HepG2 (cell line): ENCODE data around the gene BCAS3. TPM values are rescaled to one million over a fixed set of nuclear protein-coding genes. Genes with fewer than 3 reads are reported as not detected.
A peak's percentile ranks its signal among the peaks of the same experiment; 100 is the strongest.

Source experiments
- CBX5 ChIP-seq: sonication (generic); formaldehyde crosslinking; IDR thresholded peaks from 2 replicates; pipeline ENCODE4 v1.4.0; 2020; ENCODE audit warnings: missing genetic modification reagents, borderline replicate concordance
- LCORL ChIP-seq, 2 experiments: fragments of 450-650 bp in 1 of 2; sonication (generic) in 1 of 2; formaldehyde crosslinking in 1 of 2; IDR thresholded peaks; 2 replicates each; pipeline versions ENCODE4 v1.5.0 to v1.6.1; 2017 to 2020; ENCODE audit warnings: antibody characterized with exemption in 1 of 2, missing genetic modification reagents in 1 of 2
- NR2F6 ChIP-seq, 2 experiments: IDR thresholded peaks; 2 replicates each; pipeline ENCODE4 v1.6.1; 2016; ENCODE audit warnings: antibody characterized with exemption in 1 of 2, mild to moderate bottlenecking in 1 of 2
- SIX1 ChIP-seq: sonication (generic); formaldehyde crosslinking; IDR thresholded peaks from 2 replicates; pipeline ENCODE4 v1.4.0; 2020; ENCODE audit warnings: missing genetic modification reagents, borderline replicate concordance
- polyA plus RNA-seq, 8 experiments: library from polyadenylated mRNA; depleted of rRNA in 3 of 8; stranded (reverse) in 7 of 8; unstranded in 1 of 8; fragments of >200 nt; fragmentation: Illumina TruSeq in 4 of 8; extraction: Trizol in 4 of 8; gene quantifications; 2 replicates each; pipeline versions ENCODE4 v1.2.1 to v1.2.3, GENCODE V29; 2011 to 2016; ENCODE audit warnings: low read depth in 4 of 8, missing spikeins in 1 of 8, mixed read lengths in 1 of 8; ENCODE audit not compliant: insufficient read depth in 1 of 8
- total RNA-seq, 5 experiments: library from RNA; depleted of rRNA; stranded (reverse); fragments of >200 nt; fragmentation: Illumina TruSeq; extraction: Trizol; gene quantifications; 2 replicates each; pipeline ENCODE4 v1.2.3, GENCODE V29; 2016; ENCODE audit warnings: low read depth in 1 of 5
- TF ChIP-seq, protein P1 (sequence below), 2 experiments: sonication (generic) in 1 of 2; formaldehyde crosslinking in 1 of 2; IDR thresholded peaks; 2 replicates each; pipeline versions ENCODE4 v1.6.1 to v1.9.0; 2014 to 2022; ENCODE audit warnings: antibody characterized with exemption in 1 of 2, borderline replicate concordance in 1 of 2, inconsistent platforms in 1 of 2, low read depth in 1 of 2, missing genetic modification reagents in 1 of 2
- TF ChIP-seq, protein P2 (sequence below): sonication (generic); formaldehyde crosslinking; IDR thresholded peaks from 2 replicates; pipeline ENCODE4 v1.4.0; 2020; ENCODE audit warnings: mild to moderate bottlenecking, missing genetic modification reagents, borderline replicate concordance
- TF ChIP-seq, protein P3 (sequence below): sonication (generic); formaldehyde crosslinking; IDR thresholded peaks from 2 replicates; pipeline ENCODE4 v1.5.1; 2020; ENCODE audit warnings: mild to moderate bottlenecking, missing genetic modification reagents, borderline replicate concordance
- TF ChIP-seq, protein P4 (sequence below): sonication (generic); formaldehyde crosslinking; IDR thresholded peaks from 2 replicates; pipeline ENCODE4 v1.4.0; 2020; ENCODE audit warnings: missing genetic modification reagents

BCAS3 gene
- total and polyA plus RNA-seq, 2 of the 13 experiments (the other 11 are each of a cell fraction or from before 2014, with no cell fraction given), result 10.7 to 11.2 TPM

DNA sequence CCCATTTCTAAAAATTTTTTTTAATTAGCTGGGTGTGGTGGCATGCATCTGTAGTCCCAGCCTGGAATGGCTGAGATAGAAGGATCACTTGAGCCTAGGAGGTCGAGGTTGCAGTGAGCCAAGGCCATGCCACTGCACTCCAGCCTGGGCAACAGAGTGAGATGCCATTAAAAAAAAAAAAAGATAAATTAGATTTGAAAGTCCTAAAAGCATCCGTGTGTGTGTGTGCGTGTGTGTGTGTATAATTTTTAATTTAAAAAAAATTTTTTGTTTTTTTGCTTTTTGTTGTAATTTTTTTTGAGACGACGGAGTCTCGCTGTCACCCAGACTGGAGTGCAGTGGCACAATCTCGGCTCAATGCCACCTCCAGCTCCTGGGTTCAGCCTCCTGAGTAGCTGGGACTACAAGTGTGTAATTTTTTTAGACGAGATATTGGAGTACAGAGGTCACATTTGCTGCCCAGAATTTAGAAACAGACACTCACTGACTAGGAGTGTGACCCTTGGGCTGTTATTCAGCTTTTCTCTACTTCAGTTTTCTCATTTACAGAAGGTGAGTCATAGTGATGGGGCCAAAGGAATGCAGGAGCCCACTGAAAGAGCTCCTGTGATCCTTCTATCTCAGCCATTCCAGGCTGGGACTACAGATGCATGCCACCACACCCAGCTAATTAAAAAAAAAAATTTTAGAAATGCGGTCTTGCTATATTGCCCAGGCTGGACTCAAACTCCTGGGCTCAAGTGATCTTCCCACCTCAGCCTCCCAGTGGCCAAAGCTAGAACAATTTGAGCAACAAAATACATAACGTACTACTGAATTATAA lies 749.0 kb downstream of the BCAS3 start (continued):
- TF ChIP-seq, protein P1, sequence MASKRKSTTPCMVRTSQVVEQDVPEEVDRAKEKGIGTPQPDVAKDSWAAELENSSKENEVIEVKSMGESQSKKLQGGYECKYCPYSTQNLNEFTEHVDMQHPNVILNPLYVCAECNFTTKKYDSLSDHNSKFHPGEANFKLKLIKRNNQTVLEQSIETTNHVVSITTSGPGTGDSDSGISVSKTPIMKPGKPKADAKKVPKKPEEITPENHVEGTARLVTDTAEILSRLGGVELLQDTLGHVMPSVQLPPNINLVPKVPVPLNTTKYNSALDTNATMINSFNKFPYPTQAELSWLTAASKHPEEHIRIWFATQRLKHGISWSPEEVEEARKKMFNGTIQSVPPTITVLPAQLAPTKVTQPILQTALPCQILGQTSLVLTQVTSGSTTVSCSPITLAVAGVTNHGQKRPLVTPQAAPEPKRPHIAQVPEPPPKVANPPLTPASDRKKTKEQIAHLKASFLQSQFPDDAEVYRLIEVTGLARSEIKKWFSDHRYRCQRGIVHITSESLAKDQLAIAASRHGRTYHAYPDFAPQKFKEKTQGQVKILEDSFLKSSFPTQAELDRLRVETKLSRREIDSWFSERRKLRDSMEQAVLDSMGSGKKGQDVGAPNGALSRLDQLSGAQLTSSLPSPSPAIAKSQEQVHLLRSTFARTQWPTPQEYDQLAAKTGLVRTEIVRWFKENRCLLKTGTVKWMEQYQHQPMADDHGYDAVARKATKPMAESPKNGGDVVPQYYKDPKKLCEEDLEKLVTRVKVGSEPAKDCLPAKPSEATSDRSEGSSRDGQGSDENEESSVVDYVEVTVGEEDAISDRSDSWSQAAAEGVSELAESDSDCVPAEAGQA (IDR thresholded peaks at IDR 0.05; ENCODE audit: low read depth), result 0 out of 2 replicates have a peak, but pooled peaks have one; percentile 20
- TF ChIP-seq, protein P1 (CRISPR knock-in tag; IDR thresholded peaks at IDR 0.05; ENCODE audit: borderline replicate concordance), result no peak
- TF ChIP-seq, protein P2, sequence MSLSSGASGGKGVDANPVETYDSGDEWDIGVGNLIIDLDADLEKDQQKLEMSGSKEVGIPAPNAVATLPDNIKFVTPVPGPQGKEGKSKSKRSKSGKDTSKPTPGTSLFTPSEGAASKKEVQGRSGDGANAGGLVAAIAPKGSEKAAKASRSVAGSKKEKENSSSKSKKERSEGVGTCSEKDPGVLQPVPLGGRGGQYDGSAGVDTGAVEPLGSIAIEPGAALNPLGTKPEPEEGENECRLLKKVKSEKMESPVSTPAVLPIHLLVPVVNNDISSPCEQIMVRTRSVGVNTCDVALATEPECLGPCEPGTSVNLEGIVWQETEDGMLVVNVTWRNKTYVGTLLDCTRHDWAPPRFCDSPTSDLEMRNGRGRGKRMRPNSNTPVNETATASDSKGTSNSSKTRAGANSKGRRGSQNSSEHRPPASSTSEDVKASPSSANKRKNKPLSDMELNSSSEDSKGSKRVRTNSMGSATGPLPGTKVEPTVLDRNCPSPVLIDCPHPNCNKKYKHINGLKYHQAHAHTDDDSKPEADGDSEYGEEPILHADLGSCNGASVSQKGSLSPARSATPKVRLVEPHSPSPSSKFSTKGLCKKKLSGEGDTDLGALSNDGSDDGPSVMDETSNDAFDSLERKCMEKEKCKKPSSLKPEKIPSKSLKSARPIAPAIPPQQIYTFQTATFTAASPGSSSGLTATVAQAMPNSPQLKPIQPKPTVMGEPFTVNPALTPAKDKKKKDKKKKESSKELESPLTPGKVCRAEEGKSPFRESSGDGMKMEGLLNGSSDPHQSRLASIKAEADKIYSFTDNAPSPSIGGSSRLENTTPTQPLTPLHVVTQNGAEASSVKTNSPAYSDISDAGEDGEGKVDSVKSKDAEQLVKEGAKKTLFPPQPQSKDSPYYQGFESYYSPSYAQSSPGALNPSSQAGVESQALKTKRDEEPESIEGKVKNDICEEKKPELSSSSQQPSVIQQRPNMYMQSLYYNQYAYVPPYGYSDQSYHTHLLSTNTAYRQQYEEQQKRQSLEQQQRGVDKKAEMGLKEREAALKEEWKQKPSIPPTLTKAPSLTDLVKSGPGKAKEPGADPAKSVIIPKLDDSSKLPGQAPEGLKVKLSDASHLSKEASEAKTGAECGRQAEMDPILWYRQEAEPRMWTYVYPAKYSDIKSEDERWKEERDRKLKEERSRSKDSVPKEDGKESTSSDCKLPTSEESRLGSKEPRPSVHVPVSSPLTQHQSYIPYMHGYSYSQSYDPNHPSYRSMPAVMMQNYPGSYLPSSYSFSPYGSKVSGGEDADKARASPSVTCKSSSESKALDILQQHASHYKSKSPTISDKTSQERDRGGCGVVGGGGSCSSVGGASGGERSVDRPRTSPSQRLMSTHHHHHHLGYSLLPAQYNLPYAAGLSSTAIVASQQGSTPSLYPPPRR, result peak; percentile 15; the same call in 1 of the 2 replicates
- TF ChIP-seq LCORL (IDR thresholded peaks at IDR 0.05) (no peak; the same call in 1 of the 2 replicates), LCORL (CRISPR knock-in tag; IDR thresholded peaks at IDR 0.05) (peak; percentile 84), CBX5 (CRISPR knock-in tag) (peak; percentile 18; the same call in 1 of the 2 replicates), NR2F6 (IDR thresholded peaks at IDR 0.05) (peak; percentile 58; the same call in 1 of the 2 replicates), NR2F6 (CRISPR knock-in tag; IDR thresholded peaks at IDR 0.05) (peak; percentile 87), SIX1 (CRISPR knock-in tag) (0 out of 2 replicates have a peak, but pooled peaks have one; percentile 22)
- TF ChIP-seq, protein P3, sequence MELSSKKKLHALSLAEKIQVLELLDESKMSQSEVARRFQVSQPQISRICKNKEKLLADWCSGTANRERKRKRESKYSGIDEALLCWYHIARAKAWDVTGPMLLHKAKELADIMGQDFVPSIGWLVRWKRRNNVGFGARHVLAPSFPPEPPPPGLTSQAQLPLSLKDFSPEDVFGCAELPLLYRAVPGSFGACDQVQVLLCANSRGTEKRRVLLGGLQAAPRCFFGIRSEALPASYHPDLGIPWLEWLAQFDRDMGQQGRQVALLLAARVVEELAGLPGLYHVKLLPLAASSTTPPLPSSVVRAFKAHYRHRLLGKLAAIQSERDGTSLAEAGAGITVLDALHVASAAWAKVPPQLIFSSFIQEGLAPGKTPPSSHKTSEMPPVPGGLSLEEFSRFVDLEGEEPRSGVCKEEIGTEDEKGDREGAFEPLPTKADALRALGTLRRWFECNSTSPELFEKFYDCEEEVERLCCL, result no peak
- TF ChIP-seq, protein P4, sequence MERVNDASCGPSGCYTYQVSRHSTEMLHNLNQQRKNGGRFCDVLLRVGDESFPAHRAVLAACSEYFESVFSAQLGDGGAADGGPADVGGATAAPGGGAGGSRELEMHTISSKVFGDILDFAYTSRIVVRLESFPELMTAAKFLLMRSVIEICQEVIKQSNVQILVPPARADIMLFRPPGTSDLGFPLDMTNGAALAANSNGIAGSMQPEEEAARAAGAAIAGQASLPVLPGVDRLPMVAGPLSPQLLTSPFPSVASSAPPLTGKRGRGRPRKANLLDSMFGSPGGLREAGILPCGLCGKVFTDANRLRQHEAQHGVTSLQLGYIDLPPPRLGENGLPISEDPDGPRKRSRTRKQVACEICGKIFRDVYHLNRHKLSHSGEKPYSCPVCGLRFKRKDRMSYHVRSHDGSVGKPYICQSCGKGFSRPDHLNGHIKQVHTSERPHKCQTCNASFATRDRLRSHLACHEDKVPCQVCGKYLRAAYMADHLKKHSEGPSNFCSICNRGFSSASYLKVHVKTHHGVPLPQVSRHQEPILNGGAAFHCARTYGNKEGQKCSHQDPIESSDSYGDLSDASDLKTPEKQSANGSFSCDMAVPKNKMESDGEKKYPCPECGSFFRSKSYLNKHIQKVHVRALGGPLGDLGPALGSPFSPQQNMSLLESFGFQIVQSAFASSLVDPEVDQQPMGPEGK (CRISPR knock-in tag), result peak; percentile 22; the same call in 1 of the 2 replicates
